ENCODE data around the gene GNAZ.

The GNAZ gene

DNA sequence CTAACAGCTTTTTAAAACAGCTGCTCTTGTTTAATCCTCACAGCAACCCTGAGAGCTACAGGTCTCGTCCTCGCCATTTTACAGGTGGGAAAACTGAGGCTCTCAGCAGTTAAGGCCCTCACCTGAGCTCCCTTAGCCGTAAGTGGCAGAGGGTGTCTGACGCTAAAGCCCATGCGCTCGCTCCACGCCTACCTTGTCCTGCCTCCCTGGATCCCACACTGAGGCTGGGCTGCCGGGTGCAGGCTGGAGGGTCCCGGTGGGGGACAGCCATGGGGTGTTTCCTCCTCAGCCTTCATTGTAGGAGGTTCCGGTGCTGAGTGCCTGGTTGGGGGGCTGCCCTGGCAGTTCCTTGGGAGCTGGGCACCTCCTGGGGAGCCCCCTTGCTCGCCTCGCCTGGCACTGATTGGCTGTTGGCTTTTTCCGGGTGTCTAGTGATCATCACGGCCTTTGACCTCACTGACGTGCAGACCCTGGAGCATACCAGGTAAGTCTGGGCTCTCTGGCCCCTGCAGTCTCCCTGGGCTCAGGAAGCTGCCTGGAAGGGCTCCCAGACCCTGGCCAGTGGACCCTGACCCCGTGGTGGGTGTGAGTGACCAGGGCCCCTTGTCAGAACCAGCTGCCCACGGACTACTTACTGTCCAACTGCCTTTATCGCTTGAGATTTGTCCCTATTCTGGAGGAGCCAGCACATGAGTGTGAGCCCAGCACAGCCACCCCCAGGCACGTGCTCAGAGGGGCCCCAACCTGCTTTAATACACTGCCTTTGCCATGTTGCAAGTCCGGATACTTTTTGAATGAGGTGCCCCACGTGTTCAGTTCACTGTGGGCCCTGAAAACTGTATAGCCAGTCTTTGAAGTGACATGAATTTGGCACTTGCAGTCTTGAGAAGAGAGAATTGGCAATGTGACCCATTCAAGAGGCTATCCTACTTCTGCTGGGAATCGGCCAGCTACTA lies 87.5 kb downstream of the GNAZ start:
- DNase-seq (ENCODE audit: low spot score): no peak
- TF ChIP-seq, protein P1, sequence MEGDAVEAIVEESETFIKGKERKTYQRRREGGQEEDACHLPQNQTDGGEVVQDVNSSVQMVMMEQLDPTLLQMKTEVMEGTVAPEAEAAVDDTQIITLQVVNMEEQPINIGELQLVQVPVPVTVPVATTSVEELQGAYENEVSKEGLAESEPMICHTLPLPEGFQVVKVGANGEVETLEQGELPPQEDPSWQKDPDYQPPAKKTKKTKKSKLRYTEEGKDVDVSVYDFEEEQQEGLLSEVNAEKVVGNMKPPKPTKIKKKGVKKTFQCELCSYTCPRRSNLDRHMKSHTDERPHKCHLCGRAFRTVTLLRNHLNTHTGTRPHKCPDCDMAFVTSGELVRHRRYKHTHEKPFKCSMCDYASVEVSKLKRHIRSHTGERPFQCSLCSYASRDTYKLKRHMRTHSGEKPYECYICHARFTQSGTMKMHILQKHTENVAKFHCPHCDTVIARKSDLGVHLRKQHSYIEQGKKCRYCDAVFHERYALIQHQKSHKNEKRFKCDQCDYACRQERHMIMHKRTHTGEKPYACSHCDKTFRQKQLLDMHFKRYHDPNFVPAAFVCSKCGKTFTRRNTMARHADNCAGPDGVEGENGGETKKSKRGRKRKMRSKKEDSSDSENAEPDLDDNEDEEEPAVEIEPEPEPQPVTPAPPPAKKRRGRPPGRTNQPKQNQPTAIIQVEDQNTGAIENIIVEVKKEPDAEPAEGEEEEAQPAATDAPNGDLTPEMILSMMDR (IDR thresholded peaks at IDR 0.05; ENCODE audit: extremely low read depth, missing control alignments): no peak

DNA sequence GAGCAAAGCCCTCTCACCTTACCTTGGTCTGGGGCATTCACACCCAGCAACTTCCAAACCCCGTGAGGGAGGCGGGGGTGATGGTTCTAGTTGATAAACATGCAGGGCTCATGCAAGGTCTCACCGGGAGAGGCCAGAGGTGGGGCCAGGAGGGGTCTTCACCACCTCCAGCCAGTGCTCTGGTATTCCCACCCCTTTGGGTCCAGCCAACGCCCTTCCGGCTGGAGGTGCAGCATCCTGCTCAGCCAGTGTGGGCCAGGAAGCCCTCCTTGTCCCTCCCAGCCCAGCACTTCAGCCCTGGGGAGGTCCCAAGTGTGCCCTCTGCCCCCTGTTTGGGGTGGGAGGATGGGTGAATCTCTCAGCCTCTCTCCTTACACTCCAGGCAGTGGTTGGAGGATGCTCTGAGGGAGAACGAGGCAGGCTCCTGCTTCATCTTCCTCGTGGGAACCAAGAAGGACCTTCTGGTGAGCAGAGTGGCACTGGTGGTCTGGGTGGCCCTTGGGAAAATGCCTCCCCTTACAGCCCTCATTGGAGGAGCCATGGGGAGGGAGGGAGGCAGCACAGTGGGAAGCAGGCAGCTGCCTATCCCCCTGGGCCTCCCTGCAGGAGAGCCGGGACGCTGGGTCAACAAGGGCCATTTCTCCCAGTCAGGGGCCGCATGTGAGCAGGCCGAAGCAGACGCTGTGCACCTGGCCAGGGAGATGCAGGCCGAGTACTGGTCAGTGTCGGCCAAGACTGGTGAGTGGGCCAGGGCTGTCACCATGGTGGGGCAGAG lies 88.4 kb downstream of the GNAZ start:
- TF ChIP-seq, protein P1 (IDR thresholded peaks at IDR 0.05; ENCODE audit: extremely low read depth, missing control alignments): no peak
- no peak for DNase-seq (ENCODE audit: low spot score)

DNA sequence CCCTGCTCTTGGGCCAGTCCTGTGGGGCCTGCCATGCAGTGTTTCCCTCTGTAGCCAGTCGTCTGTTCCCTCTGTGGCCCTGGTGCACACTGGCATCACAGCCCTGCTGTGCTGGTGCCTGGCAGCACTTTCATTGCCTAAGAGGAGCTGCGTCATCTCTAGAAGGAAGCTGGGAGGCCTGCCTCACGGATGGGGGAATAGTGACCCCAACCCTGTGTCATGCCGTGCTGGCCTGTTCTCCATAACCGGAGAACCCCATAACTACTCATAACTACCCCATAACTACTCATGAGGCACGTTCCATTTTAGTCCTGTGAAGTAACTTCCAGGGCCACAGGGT lies 88.9 kb downstream of the GNAZ start:
- TF ChIP-seq, protein P1 (IDR thresholded peaks at IDR 0.05; ENCODE audit: extremely low read depth, missing control alignments): no peak
- DNase-seq (ENCODE audit: low spot score): no peak

DNA sequence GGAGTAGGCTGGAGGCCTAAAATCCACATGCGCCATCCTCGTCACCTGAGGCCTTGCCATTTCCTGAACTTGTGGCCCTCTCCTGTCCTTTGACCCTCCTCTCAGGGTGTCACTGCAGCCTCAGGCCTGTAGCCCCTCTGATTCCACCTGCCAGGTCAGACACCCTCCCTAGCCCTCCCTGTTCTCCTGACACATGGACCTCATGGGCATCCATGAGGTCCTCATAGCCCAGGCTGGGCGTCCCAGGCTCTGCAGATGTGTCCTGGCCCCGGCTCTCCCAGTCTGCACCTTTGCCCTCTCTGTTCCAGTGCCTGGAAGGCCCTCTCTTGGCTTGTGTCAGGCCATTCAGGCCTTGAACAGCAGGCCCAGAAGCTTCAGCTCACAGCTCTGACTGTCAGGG lies 90.7 kb downstream of the GNAZ start:
- TF ChIP-seq, protein P1 (IDR thresholded peaks at IDR 0.05; ENCODE audit: extremely low read depth, missing control alignments): no peak
- no peak for DNase-seq (ENCODE audit: low spot score)

DNA sequence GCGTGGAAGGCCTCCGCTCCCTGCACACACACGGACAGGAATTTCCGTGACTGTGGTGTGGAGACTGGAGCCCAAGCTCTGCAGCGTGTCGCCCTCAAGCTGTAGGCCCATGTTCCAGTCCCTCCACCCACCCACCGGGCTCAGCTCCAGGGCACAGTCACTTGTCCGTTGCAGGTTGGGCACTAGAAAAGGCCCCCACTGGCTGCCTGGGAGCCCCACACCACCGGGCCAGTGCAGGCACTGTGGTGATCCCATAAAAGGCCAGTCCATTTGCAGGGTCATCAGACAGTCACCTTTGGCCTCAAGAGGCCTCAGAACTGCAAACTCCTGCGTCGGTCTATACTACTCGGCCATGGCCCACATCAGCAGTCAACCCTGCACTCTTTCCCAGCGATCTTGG lies 91.3 kb downstream of the GNAZ start:
- DNase-seq (ENCODE audit: low spot score): no peak
- TF ChIP-seq, protein P1 (IDR thresholded peaks at IDR 0.05; ENCODE audit: extremely low read depth, missing control alignments): no peak

DNA sequence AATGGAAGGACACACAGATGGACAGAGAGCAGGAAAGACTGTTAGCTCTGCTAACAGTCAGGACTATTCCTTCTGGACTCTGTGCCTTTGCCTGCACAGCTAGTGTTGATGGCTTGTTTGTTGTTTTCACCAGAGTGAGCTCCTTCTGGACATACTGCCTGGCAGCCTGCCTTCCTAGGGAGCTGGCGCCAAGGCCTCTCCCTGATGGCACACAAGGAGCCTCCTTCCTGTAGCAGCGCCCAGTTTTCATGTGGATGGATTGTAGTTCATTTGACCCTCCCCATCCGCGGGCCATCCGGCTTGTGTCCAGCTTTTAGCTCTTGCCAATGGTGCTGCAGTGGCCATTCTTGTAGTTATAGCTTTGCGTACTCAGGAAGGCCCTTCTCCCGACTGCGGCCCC lies 93.3 kb downstream of the GNAZ start:
- TF ChIP-seq, protein P1 (IDR thresholded peaks at IDR 0.05; ENCODE audit: extremely low read depth, missing control alignments): no peak
- DNase-seq (ENCODE audit: low spot score): no peak

DNA sequence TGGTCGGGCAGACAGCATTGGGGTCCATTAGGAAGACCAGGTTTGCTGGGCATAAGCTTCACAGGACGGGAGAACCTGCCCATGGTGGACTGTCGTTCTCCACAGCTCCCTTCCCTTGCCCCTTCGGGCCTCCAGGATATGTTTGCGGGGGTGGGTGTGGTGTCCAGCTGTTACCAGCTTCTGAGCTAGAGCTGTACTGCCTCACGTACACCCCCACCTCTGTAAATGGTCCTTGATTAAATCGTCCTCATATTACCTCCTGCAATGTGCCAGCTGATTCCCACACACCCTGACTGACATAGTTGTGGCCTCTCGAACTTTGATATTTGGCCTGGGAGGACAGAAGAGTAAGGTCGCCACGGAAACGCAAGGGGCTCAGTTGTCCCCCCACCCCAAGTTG lies 93.8 kb downstream of the GNAZ start:
- TF ChIP-seq, protein P1 (IDR thresholded peaks at IDR 0.05; ENCODE audit: extremely low read depth, missing control alignments): no peak

More for the DNA sequence above, 93.8 kb downstream of the GNAZ start:
- DNase-seq (ENCODE audit: low spot score): no peak
